Measurements from ENCODE around the gene SLC23A2.

GRCh38 chr20:5039255-5039657, 37.9 kb upstream of the SLC23A2 start:
- TF ChIP-seq CTCF (IDR thresholded peaks at IDR 0.05; ENCODE audit: low read depth, low read length) (no peak), POLR2A (IDR thresholded peaks at IDR 0.05; ENCODE audit: extremely low read depth, insufficient read length) (no peak), MAX (IDR thresholded peaks at IDR 0.05; ENCODE audit: low read depth, low read length) (no peak)

Data from NB4 (cell line).